Iris pigment epithelial cell (primary cell): Measurements from ENCODE around the gene MAP3K3.
"Not testable (repeated sequence)": the region's sequence is repeated elsewhere in the genome, so short reads cannot be mapped to it uniquely, and the experiment has no call there.

Experiments used
- DNase-seq: peaks from one replicate; pipeline ENCODE4 v3.0.0-alpha.2; 2011; ENCODE audit warnings: low read depth

The MAP3K3 gene

GRCh38 chr17:63706336-63707082 lies 84.3 kb downstream of the MAP3K3 start:
- no peak for DNase-seq

GRCh38 chr17:63707151-63707550 lies 84.9 kb downstream of the MAP3K3 start:
- no peak for DNase-seq

GRCh38 chr17:63709110-63709509 lies 86.9 kb downstream of the MAP3K3 start:
- no peak for DNase-seq

- peak; percentile 70 for DNase-seq
Measured at GRCh38 chr17:63714550-63715277, 92.5 kb downstream of the MAP3K3 start.

- no peak for DNase-seq
Measured at GRCh38 chr17:63716426-63716825, 94.2 kb downstream of the MAP3K3 start.

GRCh38 chr17:63718988-63719387 lies 96.8 kb downstream of the MAP3K3 start:
- DNase-seq, result no peak

GRCh38 chr17:63720194-63720593 lies 98.0 kb downstream of the MAP3K3 start:
- not testable (repeated sequence) for DNase-seq

- peak; percentile 9 for DNase-seq
Measured at GRCh38 chr17:63722403-63722802, 100.2 kb downstream of the MAP3K3 start.

GRCh38 chr17:63735691-63736090 lies 113.5 kb downstream of the MAP3K3 start:
- no peak for DNase-seq

- DNase-seq, result peak; percentile 3
Measured at GRCh38 chr17:63740464-63741142, 118.4 kb downstream of the MAP3K3 start.

- DNase-seq, result no peak
Measured at GRCh38 chr17:63741143-63741407, 118.9 kb downstream of the MAP3K3 start.

- peak; percentile 98 for DNase-seq
Measured at GRCh38 chr17:63741408-63742173, 119.4 kb downstream of the MAP3K3 start, which contains the start of gene STRADA. TSS of gene STRADA (minus strand) at chr17:63741799. CDS start at chr17:63728369, 13,430 bp downstream.
